T-helper 1 cell treated with Interleukin-12 subunit alpha and Interleukin-12 subunit beta and Interleukin-4 antibody, amounts not matched to agents 30 ng/mL and 1 ng/mL, for 36 hours (primary cell): ENCODE data around the gene DDHD1. TPM values are rescaled to one million over a fixed set of nuclear protein-coding genes. Genes with fewer than 3 reads are reported as not detected.

ENCODE experiments used
- intact Hi-C: fragments of 100-400 bp; cut with micrococcal nuclease; formaldehyde crosslinking; loops from one replicate; pipeline ENCODE4 v1.15.1; 2024
- total RNA-seq: library from RNA; stranded (reverse); gene quantifications from 2 replicates; pipeline ENCODE4 v1.2.3, GENCODE V29; 2022

The DDHD1 gene
- total RNA-seq, 1 donor from 2014 or later = 124 TPM

DNA sequence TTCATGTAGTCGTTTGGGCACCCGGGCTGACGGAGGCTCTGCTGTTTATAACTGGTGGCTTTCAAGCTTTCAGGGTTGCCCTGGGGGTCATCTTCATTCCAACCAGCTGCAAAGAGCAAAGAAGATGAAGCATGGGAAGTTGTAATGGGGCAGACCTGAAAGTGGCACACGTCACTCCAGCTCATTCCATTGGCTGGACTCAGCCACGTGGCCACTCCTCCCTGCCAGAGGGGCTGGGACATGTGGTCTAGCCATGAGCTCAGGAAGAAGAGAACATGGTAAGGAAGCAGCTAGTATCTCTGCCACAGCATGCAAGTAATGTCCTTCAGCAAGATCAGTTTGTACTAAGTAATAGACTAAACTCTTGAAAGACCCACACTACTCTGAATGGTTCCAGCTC is 150.5 kb downstream of the DDHD1 start:
- intact Hi-C loops = no loop called here

DNA sequence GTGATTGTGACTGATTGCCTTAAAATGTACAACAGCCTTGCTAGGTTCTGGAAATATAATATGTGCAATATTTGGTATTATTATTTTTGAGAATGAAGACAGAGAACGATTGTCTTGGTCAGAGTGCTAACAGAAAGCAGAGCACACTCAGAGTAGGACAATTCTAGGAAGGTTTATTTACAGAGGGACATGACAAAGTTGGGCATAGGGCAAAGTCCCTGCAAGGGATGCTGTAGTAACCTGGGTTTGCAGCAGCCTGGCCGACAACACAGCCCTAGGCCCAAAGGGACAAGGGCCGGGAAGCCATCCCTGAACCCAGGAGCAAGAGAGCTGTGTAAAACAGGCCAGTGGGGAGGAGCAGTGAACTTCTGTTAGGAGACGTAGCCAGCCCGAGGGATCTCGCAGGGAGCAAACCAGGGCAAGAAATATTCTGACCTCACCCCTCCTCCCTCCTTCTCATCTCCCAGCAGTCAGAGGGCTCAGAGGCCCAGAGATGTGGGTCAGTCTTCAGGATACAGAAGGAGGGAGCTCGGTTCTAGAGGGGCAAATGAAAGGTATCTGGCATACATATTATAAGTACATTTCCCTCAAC is 151.2 kb downstream of the DDHD1 start:
- intact Hi-C loops = no loop called here

DNA sequence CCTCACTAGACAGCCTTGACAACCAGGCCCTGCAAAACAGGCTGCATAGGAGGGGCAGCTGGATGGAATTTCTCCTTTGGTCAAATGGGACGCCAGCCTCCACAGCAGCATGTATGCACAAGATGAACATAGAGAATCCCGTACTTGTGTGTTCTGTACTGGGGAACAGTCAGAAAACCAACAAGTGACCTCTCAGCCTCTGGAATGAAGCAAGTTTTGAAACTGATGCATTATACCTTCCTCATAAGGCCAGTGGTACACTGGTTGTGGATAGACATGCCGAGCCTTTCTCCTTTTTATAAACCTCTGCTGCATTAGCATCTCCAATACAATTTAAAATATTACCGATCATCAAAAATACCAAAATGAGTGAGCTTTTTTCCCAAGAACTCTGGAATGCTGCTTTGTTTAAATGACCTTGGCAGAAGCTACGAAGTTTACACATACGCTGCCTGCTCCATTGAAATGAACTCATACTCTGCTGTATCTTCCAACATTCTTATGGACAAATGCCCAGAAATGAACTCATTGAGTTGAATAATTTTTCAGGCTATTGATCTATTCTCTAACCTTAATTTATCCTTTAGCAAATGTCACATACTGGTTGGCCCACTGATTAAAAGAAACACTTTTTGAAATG is 154.6 kb downstream of the DDHD1 start:
- intact Hi-C loops = no loop called here

DNA sequence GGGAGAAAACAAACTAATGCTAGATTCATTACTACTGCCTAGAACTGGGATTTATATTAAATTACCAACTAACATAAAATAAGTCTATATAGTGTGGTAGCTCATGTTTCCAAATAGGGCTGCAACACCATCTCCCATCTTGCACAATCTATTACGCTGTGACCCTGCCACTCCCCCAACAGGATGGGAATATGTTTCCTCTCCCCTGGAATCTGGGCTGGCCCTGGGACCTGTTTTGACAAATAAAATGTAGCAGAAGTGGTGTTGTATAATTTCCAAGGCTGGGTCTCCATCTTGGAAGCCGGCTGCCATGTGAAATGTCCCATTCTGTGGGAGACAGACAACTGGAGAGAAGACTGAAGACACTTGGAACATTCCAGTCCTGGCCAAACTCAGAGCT is 156.6 kb downstream of the DDHD1 start:
- intact Hi-C loops = no loop called here

DNA sequence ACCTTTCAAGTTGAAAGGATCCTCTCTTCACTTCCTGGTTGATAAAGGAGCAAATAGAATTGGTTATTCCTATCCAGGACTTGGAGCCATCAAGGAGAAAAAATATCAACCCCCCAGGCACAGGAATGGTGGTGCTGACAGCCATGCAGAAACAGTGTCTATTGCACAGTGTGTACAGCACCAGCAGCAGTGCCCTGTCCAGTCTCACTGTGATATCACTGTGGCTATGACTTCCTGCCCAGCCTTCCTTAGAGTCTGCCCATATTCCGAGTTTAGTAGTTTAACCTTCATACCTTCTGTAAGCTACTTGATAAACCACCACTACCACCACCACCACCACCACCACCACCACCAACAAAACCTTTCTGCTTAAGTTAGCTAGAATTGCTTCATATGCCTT is 157.1 kb downstream of the DDHD1 start:
- intact Hi-C loops = no loop called here

DNA sequence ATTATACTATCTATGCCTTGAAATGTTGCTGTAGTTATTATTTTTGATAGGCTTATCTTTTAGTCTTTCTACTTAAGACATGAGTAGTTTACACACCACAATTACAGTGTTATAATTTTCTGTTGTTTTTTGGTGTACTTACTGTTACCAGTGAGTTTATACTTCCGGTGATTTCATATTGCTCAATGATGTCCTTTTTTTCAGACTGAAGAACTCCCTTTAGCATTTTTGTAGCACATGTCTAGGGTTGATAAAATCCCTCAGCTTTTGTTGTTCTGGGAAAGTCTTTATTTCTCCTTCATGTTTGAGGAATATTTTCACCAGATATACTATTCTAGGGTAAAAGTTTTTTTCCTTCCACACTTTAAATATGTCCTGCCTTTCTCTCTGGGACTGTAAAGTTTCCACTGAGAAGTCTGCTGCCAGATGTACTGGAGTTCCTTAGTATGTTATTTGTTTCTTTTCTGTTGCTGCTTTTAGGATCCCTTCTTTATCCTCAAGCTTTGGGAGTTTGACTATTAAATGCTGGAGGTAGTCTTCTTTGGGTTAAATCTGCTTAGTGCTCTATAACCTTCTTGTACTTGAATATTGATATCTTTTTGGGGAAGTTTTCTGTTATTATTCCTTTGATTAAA is 160.8 kb downstream of the DDHD1 start:
- intact Hi-C loops = no loop called here

DNA sequence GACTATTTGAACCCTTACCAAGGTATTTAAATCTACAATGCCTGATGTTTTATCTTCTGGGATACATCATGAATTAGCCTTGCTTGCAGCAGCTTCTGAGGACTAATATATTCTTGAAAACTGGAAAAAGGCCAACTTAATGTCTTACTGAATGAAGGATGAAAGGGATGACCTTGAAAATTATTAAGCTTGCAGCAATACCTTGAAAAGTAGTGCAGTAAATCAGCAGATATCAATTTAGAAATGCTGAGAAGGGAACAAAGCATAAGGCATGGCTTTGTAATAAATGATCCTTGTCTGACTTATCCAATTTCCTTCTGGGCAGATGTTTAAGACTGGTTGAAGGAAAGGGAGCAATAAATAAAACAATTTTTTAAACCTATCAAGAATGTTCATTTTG is 165.0 kb downstream of the DDHD1 start:
- intact Hi-C loops = no loop called here

DNA sequence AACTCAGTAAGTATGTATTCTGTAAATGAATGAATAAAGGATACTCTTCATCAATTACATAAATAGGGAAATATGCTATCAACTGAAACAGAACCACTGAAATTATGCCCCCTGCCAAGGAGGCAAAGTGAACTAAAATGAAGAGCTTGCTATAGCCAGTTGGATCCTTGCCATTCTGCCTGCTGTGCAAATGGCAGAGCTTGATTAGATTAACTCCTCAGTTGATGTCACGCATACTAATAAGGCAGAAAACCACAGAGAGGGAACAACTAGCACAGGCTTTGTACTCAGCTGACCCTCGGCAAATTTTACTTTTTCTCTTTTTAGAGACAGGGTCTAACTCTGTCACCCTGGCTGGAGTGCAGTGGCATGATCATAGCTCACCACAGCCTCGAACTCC is 165.6 kb downstream of the DDHD1 start:
- intact Hi-C loops = no loop called here

DNA sequence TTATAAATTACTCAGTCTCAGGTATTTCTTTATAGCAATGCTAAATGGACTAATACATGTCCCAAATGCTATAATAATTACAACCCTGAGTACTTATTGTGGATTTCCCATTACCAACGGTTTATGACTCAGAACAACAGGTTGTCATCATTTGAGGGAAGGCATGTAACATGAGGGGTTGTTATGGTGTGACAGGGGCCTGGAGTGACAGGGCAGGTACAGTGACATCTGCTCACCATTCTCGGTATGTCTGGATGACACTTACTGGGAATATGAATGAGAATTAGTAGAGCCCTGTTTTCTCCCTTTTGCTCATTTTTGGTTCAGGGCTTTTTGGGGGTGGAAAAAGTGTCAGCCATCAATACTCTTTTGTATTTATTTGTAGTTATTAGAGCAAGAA is 166.1 kb downstream of the DDHD1 start:
- intact Hi-C loops = no loop called here

Other genes starting within 250 kb of the DDHD1 start
- gene FERMT2, start 202.3 kb downstream of the DDHD1 start, total RNA-seq = 1.4 and 1.6 TPM in 2 replicates